Measurements from ENCODE around the gene CCDC186. TPM values are rescaled to one million over a fixed set of nuclear protein-coding genes. Genes with fewer than 3 reads are reported as not detected.
A peak's percentile ranks its signal among the peaks of the same experiment; 100 is the strongest.

CCDC186 gene
- total RNA-seq, 6 experiments from 2014 or later, result 10.9 to 14.7 (median 12.6) TPM

- peaks cover 8% of the 10 kb centered on the region for H3K27me3 Mint-ChIP-seq (ENCODE audit: insufficient read depth)
- peaks cover 13% of the 10 kb centered on the region for H3K36me3 Mint-ChIP-seq (ENCODE audit: low read depth)
- peak overlapping the region; percentile 100 for H3K4me3 Mint-ChIP-seq
- H3K4me1 Mint-ChIP-seq (ENCODE audit: low read depth), result peaks cover 27% of the 10 kb centered on the region
- peak; percentile 12 for DNase-seq
- peak overlapping the region; percentile 99; the same call in 1 of the 2 replicates for H3K27ac Mint-ChIP-seq
- H3K9me3 Mint-ChIP-seq, result no peaks in the 10 kb centered on the region
- TF ChIP-seq CTCF (IDR thresholded peaks at IDR 0.05), result no peak
These were observed 739 bp upstream of the CCDC186 start for GRCh38 chr10:114174695-114175188.

- no peak for DNase-seq
- H3K27me3 Mint-ChIP-seq (ENCODE audit: insufficient read depth), result peaks cover 5% of the 10 kb centered on the region
- peaks cover 27% of the 10 kb centered on the region for H3K4me1 Mint-ChIP-seq (ENCODE audit: low read depth)
- H3K9me3 Mint-ChIP-seq, result peaks cover 4% of the 10 kb centered on the region
- H3K4me3 Mint-ChIP-seq, result peak overlapping the region; percentile 100
- H3K27ac Mint-ChIP-seq, result peak overlapping the region; percentile 99
- TF ChIP-seq CTCF (IDR thresholded peaks at IDR 0.05), result no peak
- peaks cover 16% of the 10 kb centered on the region for H3K36me3 Mint-ChIP-seq (ENCODE audit: low read depth)
These were observed 441 bp downstream of the CCDC186 start for GRCh38 chr10:114173603-114173920.

GRCh38 chr10:114172776-114173602 is 1.0 kb downstream of the CCDC186 start:
- H3K4me1 Mint-ChIP-seq (ENCODE audit: low read depth), result peaks cover 27% of the 10 kb centered on the region
- peaks cover 8% of the 10 kb centered on the region for H3K9me3 Mint-ChIP-seq
- H3K36me3 Mint-ChIP-seq (ENCODE audit: low read depth), result peaks cover 21% of the 10 kb centered on the region
- no peak for TF ChIP-seq CTCF (IDR thresholded peaks at IDR 0.05)
- H3K4me3 Mint-ChIP-seq, result peak overlapping the region; percentile 100
- H3K27ac Mint-ChIP-seq, result peak overlapping the region; percentile 99
- peaks cover 5% of the 10 kb centered on the region for H3K27me3 Mint-ChIP-seq (ENCODE audit: insufficient read depth)
- DNase-seq, result no peak

GRCh38 chr10:114172216-114172615 is 1.8 kb downstream of the CCDC186 start:
- Mint-ChIP-seq H3K36me3 (ENCODE audit: low read depth) (peaks cover 26% of the 10 kb centered on the region), H3K27me3 (ENCODE audit: insufficient read depth) (peaks cover 5% of the 10 kb centered on the region), H3K9me3 (peaks cover 8% of the 10 kb centered on the region), H3K27ac (peak overlapping the region; percentile 31), H3K4me1 (ENCODE audit: low read depth) (peaks cover 27% of the 10 kb centered on the region), H3K4me3 (peak overlapping the region; percentile 100)
- DNase-seq, result peak; percentile 22
- no peak for TF ChIP-seq CTCF (IDR thresholded peaks at IDR 0.05)

- Mint-ChIP-seq H3K27ac (no peak overlapping the region), H3K4me3 (no peak overlapping the region), H3K27me3 (ENCODE audit: insufficient read depth) (no peaks in the 10 kb centered on the region), H3K9me3 (peaks cover 8% of the 10 kb centered on the region), H3K4me1 (ENCODE audit: low read depth) (peaks cover 30% of the 10 kb centered on the region), H3K36me3 (ENCODE audit: low read depth) (peaks cover 29% of the 10 kb centered on the region)
- no peak for DNase-seq
- no peak for TF ChIP-seq CTCF (IDR thresholded peaks at IDR 0.05)
These were observed 5.5 kb downstream of the CCDC186 start for GRCh38 chr10:114168450-114169009.

All from HFFc6 (cell line).